GM21737 (cell line): ENCODE results near the gene RAMP2.
"Not testable (repeated sequence)": the region's sequence is repeated elsewhere in the genome, so short reads cannot be mapped to it uniquely, and the experiment has no call there.

Experiments used
- ATAC-seq: cut with Tn5 transposase; IDR thresholded peaks from one replicate; pipeline ENCODE4 v1.9.1; 2021; ENCODE audit warnings: mild to moderate bottlenecking, moderate library complexity; ENCODE audit not compliant: unreplicated experiment

The RAMP2 gene

DNA sequence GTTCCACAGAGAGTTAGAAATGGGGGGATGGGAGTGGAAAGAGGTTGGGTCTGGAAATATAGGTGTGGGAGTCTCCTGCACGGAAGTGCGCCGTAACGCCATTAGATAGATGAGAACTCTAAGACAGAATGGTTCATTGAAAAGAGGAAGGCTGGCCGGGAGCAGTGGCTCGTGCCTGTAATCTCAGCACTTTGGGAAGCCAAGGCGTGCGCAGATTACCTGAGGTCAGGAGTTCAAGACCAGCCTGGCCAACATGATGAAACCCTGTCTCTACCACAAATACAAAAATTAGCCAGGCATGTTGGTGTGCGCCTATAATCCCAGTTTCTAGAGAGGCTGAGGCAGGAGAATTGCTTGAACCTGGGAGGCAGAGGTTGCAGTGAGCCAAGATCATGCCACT, 7.0 kb downstream of the RAMP2 start:
- ATAC-seq: not testable (repeated sequence)

- ATAC-seq: not testable (repeated sequence)
These were observed 8.9 kb downstream of the RAMP2 start for GRCh38 chr17:42769964-42770363.

DNA sequence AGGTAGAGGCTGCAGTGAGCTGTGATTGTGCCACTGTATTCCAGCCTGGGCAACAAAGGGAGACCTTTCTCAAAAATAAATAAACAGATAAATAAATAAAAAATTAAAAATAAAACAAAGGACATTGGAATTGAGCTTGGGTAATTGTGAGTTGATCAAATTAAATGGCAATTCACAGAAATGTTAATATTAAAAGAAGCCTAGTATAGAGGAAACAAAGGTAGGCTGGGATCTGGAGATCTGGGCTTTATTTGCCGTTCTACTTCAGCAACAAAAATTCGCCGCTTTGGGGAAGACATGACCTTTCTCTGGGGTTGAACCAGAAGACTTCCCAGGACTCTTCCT, 11.9 kb downstream of the RAMP2 start:
- ATAC-seq: no peak

GRCh38 chr17:42773290-42774035, 12.4 kb downstream of the RAMP2 start, which contains the start of gene VPS25:
Gene VPS25, plus strand, starts transcription at chr17:42773449. Its CDS starts 27 bp downstream, at chr17:42773476.
- ATAC-seq: peak; percentile 71

- no peak for ATAC-seq
These were observed 13.2 kb downstream of the RAMP2 start for GRCh38 chr17:42774066-42774745.

DNA sequence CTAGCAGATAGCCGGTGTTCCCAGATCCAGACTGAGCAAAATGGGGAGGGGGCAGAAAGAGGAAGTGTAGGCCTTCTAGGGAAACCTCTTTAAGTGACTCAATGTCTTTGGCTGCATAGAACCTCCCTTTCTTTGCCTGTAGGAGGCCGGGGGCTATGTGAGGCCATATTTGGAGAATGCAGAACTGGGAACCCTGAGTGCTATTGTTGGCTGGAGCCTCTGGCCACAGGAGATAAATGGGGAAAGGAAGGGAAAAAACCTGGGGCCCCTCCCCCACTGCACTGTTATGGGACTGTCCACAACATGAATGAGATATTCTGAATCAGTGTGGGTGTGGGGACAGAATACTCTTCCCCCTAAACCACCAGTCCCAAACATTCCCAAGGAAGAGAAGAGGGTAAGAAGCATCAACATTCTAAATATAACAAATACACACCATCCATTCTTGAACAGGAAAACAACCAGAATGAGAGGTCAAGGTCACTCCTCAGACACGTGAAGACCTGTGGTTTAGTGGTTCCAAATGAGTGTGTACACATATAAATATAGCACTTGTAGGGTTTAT, 14.6 kb downstream of the RAMP2 start:
- no peak for ATAC-seq

GRCh38 chr17:42778570-42778969, 17.5 kb downstream of the RAMP2 start:
- no peak for ATAC-seq

DNA sequence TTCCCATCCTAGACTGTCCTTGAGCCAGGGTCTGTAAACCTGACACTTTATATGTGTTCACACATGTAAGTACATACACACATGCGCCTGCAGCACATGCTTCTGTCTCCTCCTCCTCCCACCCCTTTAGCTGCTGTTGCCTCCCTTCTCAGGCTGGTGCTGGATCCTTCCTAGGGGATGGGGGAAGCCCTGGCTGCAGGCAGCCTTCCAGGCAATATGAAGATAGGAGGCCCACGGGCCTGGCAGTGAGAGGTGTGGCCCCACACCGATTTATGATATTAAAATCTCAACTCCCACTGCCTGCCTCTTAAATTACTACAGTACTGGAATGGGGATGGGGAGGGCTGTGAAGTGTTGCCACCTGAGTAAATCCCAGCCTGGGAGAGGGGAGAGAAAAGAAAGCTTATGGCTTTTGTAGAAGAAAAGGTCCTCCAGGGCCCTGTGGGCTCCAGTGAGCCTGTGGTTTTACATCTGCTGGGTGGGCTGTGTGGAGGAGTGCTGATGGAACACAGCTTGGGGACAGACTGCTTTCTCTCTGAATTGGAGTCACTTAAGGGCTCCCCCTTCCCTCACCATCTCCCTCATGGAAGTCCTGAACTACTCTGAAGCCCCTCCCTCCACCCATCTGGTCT, 18.4 kb downstream of the RAMP2 start:
- no peak for ATAC-seq

DNA sequence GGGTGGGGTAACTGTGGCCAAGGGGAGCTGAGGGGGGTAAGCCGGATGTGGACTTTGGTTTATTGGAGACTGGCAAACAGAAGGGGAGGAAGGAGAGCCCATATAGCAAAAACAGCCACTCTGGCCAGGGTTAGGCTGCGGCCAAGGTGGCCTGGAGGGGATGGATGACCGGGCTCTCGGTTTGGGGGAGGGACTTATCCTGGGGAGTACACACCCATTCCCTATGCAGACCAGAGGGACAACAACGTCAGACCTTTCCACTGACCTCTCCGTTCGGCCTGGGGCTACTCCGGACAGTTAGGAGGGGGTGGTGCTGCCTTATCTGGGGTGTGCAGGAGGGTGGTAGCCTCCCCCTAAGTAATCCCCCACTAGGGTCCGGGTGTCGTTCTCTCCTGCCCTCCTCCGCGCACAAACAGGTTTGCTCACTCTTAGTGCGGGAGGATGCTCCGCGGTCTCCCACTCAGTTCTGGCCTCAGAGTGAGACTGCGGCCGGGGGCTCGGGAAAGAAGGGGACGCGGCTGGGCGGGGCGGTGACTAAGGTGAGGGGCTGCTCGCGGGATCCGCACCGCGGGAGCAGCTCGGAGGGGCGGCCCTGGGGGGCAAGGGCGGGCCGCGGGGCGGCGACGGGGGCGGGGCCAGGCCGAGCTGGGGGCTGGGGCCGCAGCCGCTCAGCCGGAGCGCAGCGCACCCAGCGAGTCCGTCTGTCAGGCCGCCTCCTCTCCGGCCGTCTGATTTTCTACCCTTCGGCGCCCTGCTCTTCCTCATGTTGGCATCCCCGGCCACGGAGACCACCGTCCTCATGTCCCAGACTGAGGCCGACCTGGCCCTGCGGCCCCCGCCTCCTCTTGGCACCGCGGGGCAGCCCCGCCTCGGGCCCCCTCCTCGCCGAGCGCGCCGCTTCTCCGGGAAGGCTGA, 19.2 kb downstream of the RAMP2 start, which contains the start of gene WNK4:
WNK4 (plus strand) TSS at position 675 of the 915 bp plus-strand sequence; CDS start at position 764, 89 bp downstream.
- no peak for ATAC-seq

GRCh38 chr17:42780851-42781638, 20.0 kb downstream of the RAMP2 start:
- no peak for ATAC-seq

GRCh38 chr17:42781639-42782165, 20.7 kb downstream of the RAMP2 start:
- ATAC-seq: no peak

- ATAC-seq: no peak
These were observed 21.4 kb downstream of the RAMP2 start for GRCh38 chr17:42782166-42783061.

- no peak for ATAC-seq
These were observed 22.2 kb downstream of the RAMP2 start for GRCh38 chr17:42783062-42783790.

DNA sequence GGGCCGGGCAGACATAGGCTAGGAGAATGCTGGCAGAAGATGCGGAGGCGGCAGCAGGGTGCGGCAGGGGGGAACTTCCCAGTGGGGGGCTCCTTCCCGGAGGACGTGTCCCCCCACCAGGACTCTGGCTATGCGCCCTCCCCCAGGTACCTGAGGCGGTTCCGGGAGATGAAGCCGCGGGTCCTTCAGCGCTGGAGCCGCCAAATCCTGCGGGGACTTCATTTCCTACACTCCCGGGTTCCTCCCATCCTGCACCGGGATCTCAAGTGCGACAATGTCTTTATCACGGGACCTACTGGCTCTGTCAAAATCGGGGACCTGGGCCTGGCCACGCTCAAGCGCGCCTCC, 22.7 kb downstream of the RAMP2 start:
- ATAC-seq: no peak

DNA sequence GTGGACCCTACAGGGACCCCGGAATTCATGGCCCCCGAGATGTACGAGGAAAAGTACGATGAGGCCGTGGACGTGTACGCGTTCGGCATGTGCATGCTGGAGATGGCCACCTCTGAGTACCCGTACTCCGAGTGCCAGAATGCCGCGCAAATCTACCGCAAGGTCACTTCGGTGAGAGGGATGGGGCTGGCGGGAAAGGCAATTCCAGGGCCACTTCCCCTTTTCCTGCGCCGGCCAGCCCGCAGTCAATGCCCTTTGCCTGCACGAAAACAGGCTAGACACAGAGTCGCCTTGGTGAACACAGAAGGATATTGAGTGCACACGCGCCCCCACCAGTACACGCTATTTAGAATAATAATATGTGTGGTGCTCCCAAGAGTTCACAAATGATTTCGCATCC, 23.4 kb downstream of the RAMP2 start:
- ATAC-seq: no peak

DNA sequence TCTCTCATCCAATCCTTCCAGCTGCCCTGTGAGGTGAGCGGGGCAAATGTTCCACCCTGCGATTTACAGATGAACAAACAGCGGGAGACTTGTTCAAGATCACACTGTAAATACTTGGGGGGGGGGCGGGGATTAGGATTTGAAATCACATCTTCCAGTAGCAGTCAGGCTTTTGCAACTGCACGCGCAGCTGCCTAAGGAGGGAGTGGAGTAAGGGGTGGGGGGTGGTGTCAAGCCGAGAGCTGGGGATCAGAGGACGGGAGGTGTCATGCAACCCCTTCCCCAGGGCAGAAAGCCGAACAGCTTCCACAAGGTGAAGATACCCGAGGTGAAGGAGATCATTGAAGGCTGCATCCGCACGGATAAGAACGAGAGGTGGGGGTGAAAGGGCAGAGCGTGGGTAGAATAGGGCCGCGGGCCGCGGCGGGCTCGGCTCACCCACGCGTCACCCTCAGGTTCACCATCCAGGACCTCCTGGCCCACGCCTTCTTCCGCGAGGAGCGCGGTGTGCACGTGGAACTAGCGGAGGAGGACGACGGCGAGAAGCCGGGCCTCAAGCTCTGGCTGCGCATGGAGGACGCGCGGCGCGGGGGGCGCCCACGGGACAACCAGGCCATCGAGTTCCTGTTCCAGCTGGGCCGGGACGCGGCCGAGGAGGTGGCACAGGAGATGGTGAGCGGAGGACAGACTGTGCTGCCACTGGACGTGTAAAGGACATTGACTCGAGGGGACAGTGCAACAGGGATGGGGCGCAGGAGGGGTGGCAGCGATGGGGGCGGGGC, 24.0 kb downstream of the RAMP2 start:
- no peak for ATAC-seq

DNA sequence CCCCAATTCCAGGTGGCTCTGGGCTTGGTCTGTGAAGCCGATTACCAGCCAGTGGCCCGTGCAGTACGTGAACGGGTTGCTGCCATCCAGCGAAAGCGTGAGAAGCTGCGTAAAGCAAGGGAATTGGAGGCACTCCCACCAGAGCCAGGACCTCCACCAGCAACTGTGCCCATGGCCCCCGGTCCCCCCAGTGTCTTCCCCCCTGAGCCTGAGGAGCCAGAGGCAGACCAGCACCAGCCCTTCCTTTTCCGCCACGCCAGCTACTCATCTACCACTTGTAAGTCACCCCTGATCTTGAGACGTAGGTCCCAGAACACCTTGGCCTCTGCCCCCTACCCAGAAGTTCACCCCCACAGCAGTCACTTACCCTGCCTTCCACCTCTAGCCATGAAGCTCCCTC, 26.2 kb downstream of the RAMP2 start:
- no peak for ATAC-seq
